GM19099 (cell line): ENCODE measurements around the gene LOX.

ENCODE experiments used
- POLR2A ChIP-seq: IDR thresholded peaks from 3 replicates; pipeline ENCODE4 v1.6.1; 2011; ENCODE audit warnings: low read depth; ENCODE audit not compliant: insufficient read length; ENCODE audit errors: extremely low read depth

LOX gene

GRCh38 chr5:122077366-122078115, 518 bp downstream of the LOX start:
- TF ChIP-seq POLR2A: no peak

- TF ChIP-seq POLR2A: no peak
Observed at GRCh38 chr5:122076669-122077365, 1.2 kb downstream of the LOX start.

- no peak for TF ChIP-seq POLR2A
Observed at GRCh38 chr5:122076050-122076461, 2.0 kb downstream of the LOX start.

- TF ChIP-seq POLR2A: no peak
Observed at GRCh38 chr5:122073864-122074263, 4.2 kb downstream of the LOX start.

GRCh38 chr5:122073018-122073417, 5.0 kb downstream of the LOX start:
- TF ChIP-seq POLR2A: no peak

- no peak for TF ChIP-seq POLR2A
Observed at GRCh38 chr5:122067390-122067789, 10.7 kb downstream of the LOX start.

- TF ChIP-seq POLR2A: no peak
Observed at GRCh38 chr5:122064992-122065391, 13.1 kb downstream of the LOX start.

- no peak for TF ChIP-seq POLR2A
Observed at GRCh38 chr5:122063836-122064235, 14.2 kb downstream of the LOX start.

- TF ChIP-seq POLR2A: no peak
Observed at GRCh38 chr5:122062205-122062604, 15.9 kb downstream of the LOX start.

GRCh38 chr5:122056913-122057312, 21.1 kb downstream of the LOX start:
- no peak for TF ChIP-seq POLR2A

- TF ChIP-seq POLR2A: no peak
Observed at GRCh38 chr5:122054266-122054665, 23.8 kb downstream of the LOX start.

- no peak for TF ChIP-seq POLR2A
Observed at GRCh38 chr5:122053181-122054109, 24.6 kb downstream of the LOX start.

- no peak for TF ChIP-seq POLR2A
Observed at GRCh38 chr5:122051569-122051968, 26.5 kb downstream of the LOX start.

- TF ChIP-seq POLR2A: no peak
Observed at GRCh38 chr5:122050959-122051358, 27.1 kb downstream of the LOX start.

- no peak for TF ChIP-seq POLR2A
Observed at GRCh38 chr5:122040636-122041302, 37.3 kb downstream of the LOX start.
